WI38 (cell line): ENCODE results near the gene PPA1.
"Not testable (repeated sequence)": the region's sequence is repeated elsewhere in the genome, so short reads cannot be mapped to it uniquely, and the experiment has no call there.

ENCODE experiments used
- H3K4me3 ChIP-seq: 2 replicates; pipeline ENCODE4 v1.5.1; 2011; ENCODE audit warnings: low read depth, mild to moderate bottlenecking, control low read depth, low read length
- CTCF ChIP-seq: IDR thresholded peaks from 2 replicates; pipeline ENCODE4 v1.5.1; 2012; ENCODE audit warnings: low read depth, mild to moderate bottlenecking, control low read depth, low read length

The PPA1 gene

DNA sequence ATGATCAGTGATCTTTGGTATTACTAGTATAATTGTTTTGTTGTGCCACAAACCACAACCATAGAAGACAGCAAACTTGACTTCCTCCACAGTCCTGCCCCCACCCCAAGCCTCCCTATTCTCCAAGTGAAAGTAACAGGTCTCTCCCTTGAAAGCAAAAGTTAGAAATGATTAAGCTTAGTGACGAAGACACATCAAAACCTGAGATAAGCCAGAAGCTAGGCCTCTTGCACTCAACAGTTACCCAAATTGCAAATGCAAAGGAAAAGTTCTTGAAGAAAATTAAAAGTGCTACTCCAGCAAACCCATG is 70.4 kb downstream of the PPA1 start:
- TF ChIP-seq CTCF = no peak
- H3K4me3 ChIP-seq = no peak overlapping the region

GRCh38 chr10:70162151-70162891 is 70.9 kb downstream of the PPA1 start:
- H3K4me3 ChIP-seq = no peak overlapping the region
- TF ChIP-seq CTCF = no peak

GRCh38 chr10:70160798-70161197 is 72.4 kb downstream of the PPA1 start:
- no peak overlapping the region for H3K4me3 ChIP-seq
- TF ChIP-seq CTCF = no peak

DNA sequence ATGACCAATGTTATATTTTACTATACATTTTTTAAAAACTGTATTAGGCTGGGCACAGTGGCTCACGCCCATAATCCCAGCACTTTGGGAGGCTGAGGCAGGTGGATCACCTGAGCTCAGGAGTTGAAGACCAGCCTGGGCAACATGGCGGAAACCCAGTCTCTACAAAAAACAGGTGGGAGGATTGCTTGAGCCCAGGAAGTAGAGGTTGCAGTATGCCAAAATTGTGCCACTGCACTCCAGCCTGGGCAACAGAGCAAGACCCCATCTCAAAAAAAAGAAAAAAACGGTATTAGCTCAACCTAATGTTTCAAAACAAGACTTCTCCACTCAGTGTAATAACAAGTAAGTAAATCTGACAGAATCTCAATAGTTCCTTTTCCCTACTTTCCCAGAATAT is 73.9 kb downstream of the PPA1 start:
- H3K4me3 ChIP-seq = not testable (repeated sequence)

GRCh38 chr10:70158113-70158512 is 75.1 kb downstream of the PPA1 start:
- TF ChIP-seq CTCF = no peak
- H3K4me3 ChIP-seq = no peak overlapping the region

DNA sequence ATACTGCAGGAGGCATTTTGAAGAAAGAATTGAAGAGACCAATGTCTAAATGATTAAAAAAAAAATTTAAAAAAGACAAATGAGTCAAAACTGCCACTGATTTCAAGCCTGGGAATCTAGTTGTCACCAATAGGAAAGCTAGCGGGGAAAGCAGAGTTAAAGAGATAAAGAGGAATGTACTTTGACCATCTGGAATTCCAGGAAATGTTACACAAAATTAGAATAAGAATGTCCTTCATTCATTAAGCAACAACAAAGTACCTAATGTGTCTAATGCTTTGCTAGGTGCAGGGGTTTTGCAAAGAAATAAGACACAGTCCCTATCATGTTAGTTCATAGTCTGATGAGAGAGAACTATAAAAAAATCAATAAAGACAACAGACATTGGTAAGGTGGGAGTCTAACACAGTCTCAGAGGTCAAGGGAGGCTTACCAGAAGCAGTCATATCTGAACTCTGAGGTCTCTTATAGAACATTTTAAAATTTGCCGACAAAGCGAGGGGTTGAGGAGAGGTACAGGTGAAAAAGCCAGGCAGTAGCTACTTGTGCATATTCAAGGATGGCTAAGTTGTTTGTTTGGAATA is 77.9 kb downstream of the PPA1 start:
- no peak overlapping the region for H3K4me3 ChIP-seq

More for the DNA sequence above, 77.9 kb downstream of the PPA1 start:
- TF ChIP-seq CTCF = no peak
